ENCODE measurements around the gene KCNQ1OT1. TPM values are rescaled to one million over a fixed set of nuclear protein-coding genes. Genes with fewer than 3 reads are reported as not detected.

KCNQ1OT1 gene
- total RNA-seq, 1 donor from 2014 or later = 0.33 TPM

GRCh38 chr11:2566223-2567025 is 133.4 kb downstream of the KCNQ1OT1 start:
- peak; percentile 27 for TF ChIP-seq CTCF (IDR thresholded peaks at IDR 0.05; ENCODE audit: borderline replicate concordance)
- peak; percentile 13 for DNase-seq
- Histone ChIP-seq H3K9me3 (replicated peaks) (no peaks in the 10 kb centered on the region), H3K27ac (replicated peaks) (no peak overlapping the region), H3K4me3 (no peak overlapping the region), H3K36me3 (no peaks in the 10 kb centered on the region), H3K27me3 (ENCODE audit: low read depth) (no peaks in the 10 kb centered on the region), H3K4me1 (peaks cover 10% of the 10 kb centered on the region)
- intact Hi-C loops (cut with micrococcal nuclease) = no loop called here

- DNase-seq = peak; percentile 12
- Histone ChIP-seq H3K36me3 (no peaks in the 10 kb centered on the region), H3K4me1 (peaks cover 12% of the 10 kb centered on the region), H3K4me3 (no peak overlapping the region), H3K27ac (replicated peaks) (no peak overlapping the region), H3K9me3 (replicated peaks) (no peaks in the 10 kb centered on the region), H3K27me3 (ENCODE audit: low read depth) (no peaks in the 10 kb centered on the region)
- no peak for TF ChIP-seq CTCF (IDR thresholded peaks at IDR 0.05; ENCODE audit: borderline replicate concordance)
- intact Hi-C loops (cut with micrococcal nuclease) = no loop called here
Measured at GRCh38 chr11:2565447-2566222, 134.2 kb downstream of the KCNQ1OT1 start.

- DNase-seq = peak; percentile 13
- H3K4me1 ChIP-seq = peaks cover 12% of the 10 kb centered on the region
- no peak overlapping the region for H3K27ac ChIP-seq (replicated peaks)
- no peak for TF ChIP-seq CTCF (IDR thresholded peaks at IDR 0.05; ENCODE audit: borderline replicate concordance)
- H3K4me3 ChIP-seq = no peak overlapping the region
- no peaks in the 10 kb centered on the region for H3K36me3 ChIP-seq
- H3K9me3 ChIP-seq (replicated peaks) = no peaks in the 10 kb centered on the region
- intact Hi-C loops (cut with micrococcal nuclease) = no loop called here
- no peaks in the 10 kb centered on the region for H3K27me3 ChIP-seq (ENCODE audit: low read depth)
Measured at GRCh38 chr11:2564588-2565425, 135.0 kb downstream of the KCNQ1OT1 start.

GRCh38 chr11:2564008-2564530 is 135.7 kb downstream of the KCNQ1OT1 start:
- intact Hi-C loops (cut with micrococcal nuclease) = no loop called here
- Histone ChIP-seq H3K36me3 (no peaks in the 10 kb centered on the region), H3K27ac (replicated peaks) (no peak overlapping the region), H3K9me3 (replicated peaks) (no peaks in the 10 kb centered on the region), H3K27me3 (ENCODE audit: low read depth) (no peaks in the 10 kb centered on the region), H3K4me1 (peaks cover 19% of the 10 kb centered on the region), H3K4me3 (no peak overlapping the region)
- peak; percentile 9 for DNase-seq
- no peak for TF ChIP-seq CTCF (IDR thresholded peaks at IDR 0.05; ENCODE audit: borderline replicate concordance)
